Measurements from ENCODE around the gene LDB2.

LDB2 gene

DNA sequence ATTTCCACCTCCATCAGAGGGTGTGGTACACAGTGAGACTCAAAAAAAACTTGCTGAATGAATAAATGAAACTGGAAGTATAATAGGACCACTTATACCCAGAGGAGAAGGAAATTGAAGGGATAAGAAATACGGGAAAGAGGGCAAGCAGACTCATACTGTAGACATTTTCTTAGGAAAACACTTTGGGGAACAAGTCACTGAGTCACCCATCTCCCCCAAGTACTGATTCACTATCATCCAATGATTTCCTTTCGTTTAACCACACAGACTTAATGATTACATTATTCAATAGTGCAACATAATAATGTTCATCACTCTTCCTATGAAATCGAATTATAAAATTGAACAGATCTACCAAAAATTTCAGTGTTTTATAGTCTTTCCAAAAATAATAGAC is 97.1 kb downstream of the LDB2 start:
- DNase-seq, result no peak

DNA sequence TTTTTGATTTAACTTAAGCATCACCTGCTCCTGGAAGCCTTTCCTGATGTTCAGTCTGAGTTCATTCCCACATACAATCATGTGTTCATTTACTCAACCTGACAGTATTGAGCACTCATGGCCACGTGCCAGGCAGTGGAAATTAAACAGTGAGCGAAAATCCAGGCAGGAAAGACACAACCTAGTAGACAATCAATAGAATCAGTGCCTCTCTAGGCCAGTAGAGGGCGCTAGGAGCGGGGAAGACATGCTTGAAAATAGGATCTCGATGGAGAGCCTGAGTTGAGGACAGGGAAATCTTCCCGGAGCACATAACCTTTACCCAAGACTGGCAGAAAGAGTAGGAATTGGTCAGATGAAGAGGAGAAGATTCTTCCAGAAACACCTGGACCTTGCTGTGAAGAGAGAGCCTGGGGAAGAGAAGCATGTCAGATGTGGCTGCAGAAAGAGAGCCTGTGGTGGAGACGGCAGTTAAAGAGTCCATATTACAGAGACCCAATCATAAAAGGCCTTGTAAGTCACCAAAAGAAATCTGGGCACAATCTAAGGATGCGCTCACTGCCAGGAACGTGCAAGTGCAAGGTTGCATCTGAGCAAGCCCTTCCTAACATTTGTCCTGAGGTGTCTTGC is 103.5 kb downstream of the LDB2 start:
- DNase-seq, result peak; percentile 63

- no peak for DNase-seq
Observed at GRCh38 chr4:16791460-16791859, 107.0 kb downstream of the LDB2 start.

DNA sequence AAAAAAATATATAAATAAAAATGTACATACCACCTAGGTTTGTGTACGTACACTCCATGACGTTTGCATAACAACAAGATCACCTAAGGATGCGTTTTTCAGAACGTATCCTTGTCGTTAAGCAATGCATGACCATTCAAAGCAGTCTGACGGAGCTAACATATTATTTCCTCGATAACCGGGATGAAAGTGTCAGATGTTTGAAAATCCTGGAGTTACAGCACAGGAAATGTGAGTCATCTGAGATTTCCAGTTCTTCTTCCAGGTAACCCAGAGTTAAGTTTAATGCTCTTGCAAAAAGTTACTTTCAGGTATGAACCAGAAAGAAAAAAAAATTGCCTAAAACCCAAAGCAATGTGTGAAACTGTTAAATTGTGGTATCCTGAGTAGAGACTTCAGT is 107.9 kb downstream of the LDB2 start:
- DNase-seq, result no peak

DNA sequence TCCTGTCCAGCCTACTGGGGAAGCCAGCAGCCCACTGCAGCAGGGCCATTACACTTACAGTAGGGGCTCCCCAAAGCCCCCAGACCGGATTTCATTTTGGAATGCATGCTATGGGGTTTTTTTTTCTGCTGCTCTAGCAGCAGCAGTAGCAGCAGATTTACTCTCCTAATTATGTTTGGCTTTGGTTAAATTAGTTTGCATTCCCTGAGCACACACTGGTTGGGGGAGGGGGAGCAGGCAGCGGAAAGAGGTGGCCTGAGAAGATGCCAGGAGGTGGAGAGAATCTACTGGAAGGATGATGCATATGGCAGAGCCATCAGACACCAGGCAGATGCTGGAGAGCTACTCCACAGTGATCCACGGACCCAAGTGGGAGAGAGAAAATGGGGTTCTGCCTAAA is 109.6 kb downstream of the LDB2 start:
- DNase-seq, result no peak

GRCh38 chr4:16785793-16786527 is 112.5 kb downstream of the LDB2 start:
- no peak for DNase-seq

DNA sequence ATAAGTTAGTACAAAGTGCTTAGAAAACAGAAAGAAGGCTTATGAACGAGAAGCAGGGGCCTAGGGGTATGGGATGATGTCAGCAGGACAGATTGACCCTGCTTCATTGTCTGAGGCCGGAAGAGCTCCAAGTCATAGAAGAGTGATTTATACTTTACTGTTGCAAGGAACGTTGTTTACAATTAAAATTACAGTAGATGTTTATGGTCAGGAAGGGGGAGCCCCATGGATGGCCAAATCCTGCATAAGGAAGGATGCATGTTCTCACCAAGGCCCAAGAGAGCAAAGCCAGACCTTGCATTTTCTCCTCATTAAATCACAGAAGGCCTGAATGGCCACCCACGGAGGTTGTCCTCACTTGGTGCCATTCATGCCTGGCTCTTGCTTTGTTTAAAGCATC is 115.3 kb downstream of the LDB2 start:
- DNase-seq, result no peak

- DNase-seq, result no peak
Observed at GRCh38 chr4:16779028-16779675, 119.3 kb downstream of the LDB2 start.

DNA sequence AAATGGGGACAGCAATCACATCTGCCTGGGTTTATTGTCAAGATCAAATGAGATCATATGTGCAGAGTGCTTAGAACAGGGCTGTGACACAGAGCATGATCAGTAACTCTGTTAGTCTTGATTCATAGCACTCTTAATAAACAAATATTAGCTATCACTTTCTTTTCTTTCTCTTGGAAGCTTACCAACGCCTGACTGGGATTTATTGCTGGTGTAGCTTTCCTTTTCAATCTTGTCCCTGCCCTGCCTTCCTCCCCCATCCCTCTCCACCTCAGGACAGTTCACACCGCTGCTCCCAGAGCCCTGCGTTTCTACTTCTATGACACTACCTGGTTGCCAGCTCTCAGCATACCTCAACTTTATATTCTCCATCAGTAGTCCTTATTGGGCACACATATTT is 120.7 kb downstream of the LDB2 start:
- no peak for DNase-seq

DNA sequence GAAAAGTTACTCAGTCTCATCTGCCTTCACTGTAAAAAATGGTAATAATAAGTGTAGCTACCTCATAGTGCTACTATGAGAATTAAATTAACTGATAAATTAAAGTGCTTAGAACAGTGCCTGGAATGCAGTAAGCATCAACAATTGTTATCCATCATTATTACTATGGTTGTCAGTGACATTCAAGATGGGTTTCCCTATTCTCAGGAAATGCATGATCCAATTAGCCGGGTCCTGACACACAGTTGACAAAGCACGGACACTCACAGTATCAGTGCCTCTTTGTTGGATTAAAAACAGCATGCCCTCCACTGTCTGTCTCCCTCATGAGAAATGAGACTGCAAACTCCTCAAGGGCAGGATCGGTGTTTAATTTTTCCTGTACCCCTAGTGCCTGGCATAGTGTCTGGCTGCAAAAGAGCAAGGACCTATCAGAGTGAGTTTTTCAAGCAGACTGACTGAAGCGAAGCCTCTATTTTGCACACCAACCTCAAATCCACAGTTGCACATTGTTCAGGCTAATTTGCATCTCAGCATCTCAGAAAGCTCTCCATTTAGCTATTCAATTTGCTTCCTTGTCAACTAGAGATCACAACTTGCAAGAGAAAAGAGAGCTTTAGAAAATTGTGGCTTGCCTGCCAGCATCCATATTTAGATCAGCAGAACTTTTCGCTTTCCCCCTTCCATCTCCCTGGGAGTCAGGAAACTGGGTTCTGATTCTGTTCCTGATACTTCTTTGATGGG is 122.9 kb downstream of the LDB2 start:
- DNase-seq, result no peak

- DNase-seq, result no peak
Observed at GRCh38 chr4:16772366-16772850, 126.0 kb downstream of the LDB2 start.

DNA sequence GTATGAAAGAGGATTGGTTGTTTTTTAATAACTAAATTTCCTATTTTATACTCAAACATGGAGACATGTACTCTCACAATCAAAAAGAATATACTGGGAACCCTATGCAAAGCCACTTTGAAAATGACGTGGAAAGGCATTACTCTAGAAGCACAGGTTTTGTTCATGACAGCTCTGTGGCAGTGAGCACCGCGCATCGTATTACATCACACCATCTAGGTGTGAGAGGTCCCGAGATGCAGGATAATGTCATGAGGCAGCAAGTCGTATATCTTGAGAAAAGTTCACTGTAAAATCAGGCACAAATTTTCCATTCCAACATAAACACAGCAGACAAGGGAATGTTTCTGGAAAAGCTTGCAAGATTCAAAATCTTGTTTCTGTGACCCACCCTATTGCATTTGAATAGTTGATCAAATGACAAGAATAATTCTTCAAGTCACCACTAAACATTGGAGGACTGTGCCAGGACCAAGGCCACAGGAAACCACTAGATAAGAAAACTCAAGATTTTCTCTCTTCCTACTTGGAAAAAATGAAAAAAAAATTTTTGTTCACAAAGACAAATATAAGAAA is 127.6 kb downstream of the LDB2 start:
- DNase-seq, result no peak

GRCh38 chr4:16767861-16768260 is 130.6 kb downstream of the LDB2 start:
- DNase-seq, result no peak

GRCh38 chr4:16767251-16767650 is 131.2 kb downstream of the LDB2 start:
- DNase-seq, result no peak

DNA sequence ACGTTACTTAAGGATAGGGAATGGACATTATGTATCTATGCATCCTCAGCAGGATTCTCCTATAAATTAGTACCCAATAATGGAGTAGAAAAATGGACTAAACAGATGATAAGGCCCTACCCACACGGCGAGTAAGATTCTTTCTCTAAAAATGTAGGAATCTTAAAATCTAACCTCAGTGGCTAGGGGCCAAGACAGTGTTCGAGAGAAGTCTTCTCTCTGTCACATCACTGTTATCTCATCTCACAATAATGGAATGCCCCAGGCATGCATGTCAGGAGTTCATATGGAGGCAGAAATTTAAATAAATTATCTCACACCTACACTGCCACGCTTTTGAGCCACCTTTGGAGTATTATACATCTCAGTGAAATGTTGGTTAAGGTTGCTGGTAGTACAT is 132.9 kb downstream of the LDB2 start:
- no peak for DNase-seq

GRCh38 chr4:16764622-16765021 is 133.8 kb downstream of the LDB2 start:
- DNase-seq, result no peak

DNA sequence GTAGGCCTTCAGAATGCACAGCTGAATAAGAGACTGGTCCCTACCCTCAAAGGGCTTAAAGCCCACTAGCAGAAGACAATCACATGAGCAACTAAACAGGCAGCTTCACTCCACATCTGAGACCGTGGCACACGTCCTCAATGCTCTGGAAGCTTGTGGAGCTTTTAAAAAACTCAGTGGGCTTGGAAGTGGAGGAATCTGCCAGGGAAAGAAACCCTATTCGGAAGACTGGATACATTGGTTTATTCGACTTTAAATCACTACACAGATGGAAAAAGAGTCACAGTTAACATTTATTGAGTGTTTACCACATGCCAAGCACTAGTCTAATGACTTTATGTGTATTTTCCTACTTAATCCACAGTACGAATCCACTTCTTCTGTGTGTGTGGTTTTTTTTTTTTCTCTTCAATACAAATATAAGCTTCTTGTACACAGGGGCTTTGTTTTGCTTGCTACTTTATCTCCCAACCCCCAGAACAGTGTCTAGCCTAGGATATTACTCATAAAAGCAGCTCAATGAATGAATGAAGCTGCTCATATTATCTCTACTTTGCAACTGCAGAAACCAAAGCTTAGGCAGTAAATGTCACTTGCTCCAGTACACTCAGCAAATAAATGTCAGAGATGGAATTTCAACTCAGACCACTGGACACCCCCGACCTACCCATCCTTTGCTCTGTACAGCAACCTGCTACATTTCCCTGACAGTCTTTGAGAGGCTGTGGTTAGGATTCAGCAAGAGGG is 137.7 kb downstream of the LDB2 start:
- DNase-seq, result no peak

DNA sequence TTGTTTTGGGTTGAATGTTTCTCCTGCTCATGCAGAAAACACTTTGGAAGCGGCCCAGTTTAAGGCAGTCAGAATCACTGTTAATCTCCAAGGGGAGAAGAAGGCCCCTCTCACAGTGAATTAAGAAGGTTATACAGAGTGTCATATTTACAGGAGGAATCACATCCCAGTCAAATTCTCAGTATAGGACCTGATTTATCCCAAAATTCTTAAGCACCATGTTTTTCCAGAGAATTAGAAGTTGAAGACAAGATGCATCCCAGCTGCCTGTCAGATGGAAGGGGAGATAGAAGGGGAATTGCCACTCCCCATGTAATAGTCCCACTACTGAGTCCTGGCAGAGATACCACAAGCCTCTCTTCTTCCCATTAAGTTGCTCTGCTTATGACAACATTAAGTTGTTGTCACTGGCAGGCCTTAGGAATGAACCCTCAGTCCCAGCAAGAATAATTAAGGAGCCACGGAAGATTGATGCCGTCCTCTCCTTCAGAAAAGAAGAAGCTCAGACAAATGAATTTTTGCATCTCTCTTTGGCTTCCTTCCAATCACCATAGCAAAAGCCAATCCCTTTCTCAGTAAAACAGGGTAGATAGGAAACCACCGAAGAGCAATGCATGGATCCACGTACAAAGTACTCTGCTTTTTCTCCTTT is 138.4 kb downstream of the LDB2 start:
- no peak for DNase-seq

GRCh38 chr4:16758816-16759215 is 139.6 kb downstream of the LDB2 start:
- DNase-seq, result no peak

DNA sequence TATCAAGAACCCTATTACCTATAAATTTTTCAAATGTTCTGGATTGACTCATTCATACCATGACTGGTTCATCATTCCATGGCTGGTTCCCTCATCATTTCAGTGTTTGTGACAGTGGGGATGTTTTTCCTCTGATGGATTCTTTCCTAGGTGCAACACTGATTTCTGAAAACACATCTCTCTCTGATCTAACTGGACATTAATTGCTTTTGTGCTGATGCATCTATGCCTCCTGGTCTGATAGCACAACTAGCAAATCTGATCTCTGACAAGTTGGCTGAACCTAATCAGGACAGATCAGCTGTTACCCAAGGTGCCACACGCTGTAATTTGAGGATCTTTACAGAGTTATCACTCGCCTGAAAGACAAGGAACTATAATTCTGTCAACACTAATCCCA is 140.2 kb downstream of the LDB2 start:
- DNase-seq, result no peak

DNA sequence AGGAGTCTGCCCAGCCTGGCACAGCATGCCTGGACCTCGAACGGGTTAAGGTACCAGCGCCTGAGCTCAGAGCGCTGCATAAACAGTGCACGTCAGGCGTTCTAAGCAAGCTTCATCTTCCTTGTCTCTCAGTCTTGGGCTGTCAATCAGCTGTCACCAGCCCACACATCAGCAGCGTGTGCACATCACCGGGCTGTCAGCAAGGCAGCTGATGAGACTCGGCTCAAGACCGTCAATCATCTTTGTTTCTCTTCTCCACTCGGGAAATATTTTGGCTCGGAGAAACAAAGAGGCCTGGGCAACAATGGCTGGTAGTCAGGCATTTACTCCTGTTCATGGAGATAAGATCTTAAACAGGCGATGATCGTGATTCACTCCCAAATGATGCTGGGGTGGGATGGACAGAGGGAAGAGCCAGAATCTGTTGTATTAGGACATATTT is 141.3 kb downstream of the LDB2 start:
- no peak for DNase-seq

GRCh38 chr4:16754104-16754503 is 144.3 kb downstream of the LDB2 start:
- DNase-seq, result no peak

Measured in activated CD4-positive, alpha-beta T cell treated with anti-CD3 and anti-CD28 coated beads for 48 hours (primary cell).